OCI-LY1 (cell line): ENCODE measurements around the gene TSPAN1.

Source experiments
- CTCF ChIP-seq: fragments of 200-600 bp; sonication (generic), shearing (Covaris generic); IDR thresholded peaks from 2 replicates; pipeline ENCODE4 v1.5.1; 2017; ENCODE audit warnings: mild to moderate bottlenecking, antibody characterized with exemption, low read length, moderate library complexity, mixed read lengths
- EZH2 ChIP-seq: fragments of 200-600 bp; sonication (generic), shearing (Covaris generic); IDR thresholded peaks from 2 replicates; pipeline ENCODE4 v1.8.0; 2017; ENCODE audit warnings: borderline replicate concordance, mixed run types, mild to moderate bottlenecking, antibody characterized with exemption, low read length, moderate library complexity, mixed read lengths

GRCh38 chr1:46153732-46154131, 21.2 kb upstream of the TSPAN1 start:
- TF ChIP-seq CTCF = no peak
- TF ChIP-seq EZH2 = no peak
